HG03097 (cell line): ENCODE results near the gene COL4A1.

Source experiments
- ATAC-seq: cut with Tn5 transposase; IDR thresholded peaks from one replicate; pipeline ENCODE4 v1.9.1; 2021; ENCODE audit not compliant: unreplicated experiment, low FRiP score

COL4A1 gene

GRCh38 chr13:110297766-110298504 is 9.0 kb downstream of the COL4A1 start:
- no peak for ATAC-seq

DNA sequence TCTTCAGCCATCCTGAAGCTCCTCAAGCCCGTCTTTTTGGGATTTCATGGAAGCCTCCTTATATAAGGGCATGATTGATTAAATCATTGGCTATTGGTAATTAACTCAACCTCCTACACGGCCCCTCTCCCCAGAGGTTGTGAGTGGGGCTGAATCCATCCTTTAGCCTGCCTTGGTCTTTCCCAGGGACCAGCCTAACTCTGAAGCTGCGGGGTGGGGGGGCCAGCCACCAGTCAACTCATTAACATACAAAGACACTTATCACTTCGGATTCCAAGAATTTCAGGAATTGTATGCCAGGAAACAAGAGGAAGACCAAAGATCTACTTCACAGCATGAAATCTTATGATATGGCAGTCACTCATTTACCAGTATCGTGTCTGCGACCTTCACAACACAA is 9.9 kb downstream of the COL4A1 start:
- no peak for ATAC-seq

DNA sequence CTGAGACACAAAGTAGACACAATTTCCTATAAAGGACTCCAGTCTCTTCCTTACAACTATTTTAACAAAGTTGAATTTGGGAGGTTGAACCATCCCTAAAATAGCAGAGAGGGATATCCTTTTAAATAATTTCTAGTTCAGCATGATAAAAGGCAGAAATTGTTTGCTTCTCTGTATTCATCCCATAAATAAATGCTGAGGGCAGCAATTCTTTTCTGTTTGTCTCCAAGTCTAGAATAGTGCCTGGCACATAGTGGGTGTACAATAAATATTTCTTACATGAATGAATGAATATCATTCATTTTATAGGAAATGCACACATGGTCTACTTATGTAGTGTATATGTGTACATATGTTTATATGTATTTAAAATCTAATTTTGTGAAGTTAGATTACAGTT is 12.3 kb downstream of the COL4A1 start:
- no peak for ATAC-seq

- ATAC-seq: no peak
Measured at GRCh38 chr13:110294146-110294545, 12.8 kb downstream of the COL4A1 start.

DNA sequence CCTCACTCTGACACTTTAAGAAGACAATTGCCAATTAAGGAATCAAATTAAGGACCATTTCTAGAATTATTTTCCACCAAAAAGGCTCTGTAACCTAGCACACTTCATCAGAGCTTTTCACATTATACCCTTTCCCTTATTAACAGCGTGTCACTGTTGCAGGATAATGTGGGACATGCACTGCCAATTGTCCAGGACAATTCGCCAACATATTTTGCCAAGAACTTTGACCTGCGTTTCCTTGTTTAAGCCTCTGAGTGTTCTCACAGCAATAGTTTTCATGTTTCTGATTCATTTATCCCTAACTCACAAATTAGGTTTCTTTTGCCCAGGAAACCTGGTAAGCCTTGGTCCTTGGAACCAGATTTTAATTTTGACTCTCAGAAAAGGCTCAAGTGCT is 13.3 kb downstream of the COL4A1 start:
- ATAC-seq: no peak

DNA sequence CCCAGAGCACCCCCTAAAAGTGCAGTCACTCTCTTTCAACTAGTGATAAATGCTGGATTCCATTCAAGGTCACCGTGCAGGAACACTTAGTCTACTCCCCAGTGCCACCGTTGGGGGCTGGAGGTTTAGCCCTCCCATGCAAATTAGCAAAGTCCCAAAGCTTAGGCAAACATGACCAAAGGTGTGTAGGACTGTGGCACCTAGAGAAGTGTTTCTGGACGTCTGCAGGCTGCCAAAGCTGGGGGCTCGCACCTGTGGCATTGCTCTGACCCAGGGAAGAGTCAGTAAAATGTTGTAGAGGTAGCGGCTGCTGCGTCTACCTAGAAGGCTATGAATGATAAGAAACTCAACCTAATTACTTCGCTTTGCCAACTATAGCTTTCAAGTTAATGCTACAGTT is 13.9 kb downstream of the COL4A1 start:
- ATAC-seq: no peak

DNA sequence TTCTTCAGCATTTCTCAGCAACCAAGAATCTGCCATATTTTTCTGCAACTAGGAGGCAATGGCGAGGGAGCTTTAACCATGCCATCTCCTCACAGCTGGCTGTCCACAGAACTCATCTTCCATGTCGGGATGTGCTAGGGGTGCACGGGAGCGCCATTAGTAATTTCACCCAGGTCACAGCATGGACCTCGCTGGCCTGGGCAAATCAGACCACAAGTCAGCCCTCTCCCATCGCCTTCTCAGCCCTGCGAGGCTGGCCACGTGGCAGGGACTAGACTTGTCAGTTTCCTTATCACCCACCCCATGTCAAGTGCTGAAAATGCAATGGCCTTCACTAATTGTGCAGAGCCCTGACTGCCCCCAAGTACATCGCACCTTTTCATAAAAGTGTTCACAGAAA is 15.7 kb downstream of the COL4A1 start:
- ATAC-seq: no peak

DNA sequence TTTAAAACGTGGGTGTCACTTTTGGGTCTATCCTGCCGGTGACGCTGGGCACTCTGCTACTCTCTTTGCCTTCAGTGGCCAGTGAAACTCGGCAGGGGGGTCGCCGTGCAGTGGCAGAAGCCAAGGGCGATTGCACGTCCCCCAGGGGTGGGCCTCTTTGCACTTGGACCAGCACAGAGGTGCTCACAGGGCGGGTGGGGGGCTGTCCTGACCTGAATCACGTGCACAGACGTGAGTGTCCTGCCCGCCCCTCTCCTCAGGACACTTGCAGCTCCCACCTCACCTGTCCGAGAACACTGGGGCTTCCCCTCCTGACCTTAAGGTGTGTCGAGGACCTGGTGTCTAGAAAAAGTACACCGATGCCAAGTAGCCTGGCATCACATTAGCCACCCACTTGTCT is 16.1 kb downstream of the COL4A1 start:
- ATAC-seq: no peak

DNA sequence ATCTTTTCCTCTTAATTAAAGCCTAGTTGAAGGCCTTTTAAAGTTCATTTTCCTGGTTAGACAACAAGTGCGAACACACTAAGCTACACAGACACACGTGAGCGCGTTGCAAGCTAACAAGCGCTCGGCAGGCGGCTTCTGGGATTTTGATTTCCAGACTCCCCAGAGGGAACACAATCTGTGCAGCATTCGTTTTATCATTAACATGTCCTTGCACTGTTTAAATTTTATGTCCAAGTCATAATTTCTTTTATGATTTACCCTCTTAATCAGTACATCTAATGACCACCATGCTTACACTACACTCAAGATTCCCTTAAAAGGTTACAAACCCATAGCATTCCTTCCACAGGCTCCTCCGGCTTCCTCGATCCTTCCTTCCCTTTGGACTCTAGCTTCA is 16.8 kb downstream of the COL4A1 start:
- no peak for ATAC-seq

- ATAC-seq: no peak
Measured at GRCh38 chr13:110289661-110290060, 17.3 kb downstream of the COL4A1 start.

GRCh38 chr13:110289174-110289573 is 17.8 kb downstream of the COL4A1 start:
- no peak for ATAC-seq

DNA sequence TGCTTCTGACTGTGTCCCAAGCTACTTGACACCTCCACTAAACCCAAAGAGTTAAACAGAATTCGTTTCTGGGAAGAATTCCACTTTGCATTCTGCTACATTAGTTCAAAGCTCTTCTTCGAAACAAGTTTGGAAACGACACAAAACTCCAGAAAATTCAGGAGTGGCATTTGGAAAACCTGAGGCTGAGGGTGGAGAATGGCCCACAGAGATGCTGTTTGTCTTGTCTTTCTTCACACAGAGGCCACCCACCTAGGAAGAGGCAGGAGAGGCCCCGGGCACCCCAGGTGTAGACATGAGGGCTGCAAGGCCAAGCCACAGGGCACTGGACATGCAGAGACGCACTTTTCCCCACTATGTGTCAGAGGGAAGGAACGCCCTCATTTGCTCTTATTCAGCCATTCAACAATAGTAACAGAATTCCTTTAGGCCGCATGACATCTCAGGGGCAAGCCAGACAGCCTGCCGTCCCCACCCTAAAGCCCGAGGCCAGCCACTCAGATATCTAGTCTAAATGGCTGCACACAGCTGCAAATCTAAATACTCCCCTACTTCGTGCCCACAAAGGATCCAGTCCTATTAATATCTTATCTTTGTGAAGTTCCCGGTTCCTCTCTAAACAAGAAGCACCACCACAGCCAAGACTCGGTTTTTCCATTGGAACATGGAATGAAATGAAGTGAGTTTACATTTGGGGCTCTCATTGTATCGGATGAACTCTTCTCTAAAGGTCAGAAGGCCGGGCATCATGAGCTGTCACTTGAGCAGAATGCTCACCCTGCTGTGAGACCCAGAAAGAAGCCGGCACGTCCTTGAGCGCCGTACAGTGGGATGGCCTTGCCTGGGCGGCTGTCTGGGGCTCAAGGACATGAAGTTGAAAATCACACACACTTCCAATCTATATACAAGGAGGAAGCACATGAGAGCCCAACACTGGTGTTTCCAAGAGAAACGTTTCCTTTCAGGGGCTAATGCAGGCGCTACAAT is 19.8 kb downstream of the COL4A1 start:
- no peak for ATAC-seq

GRCh38 chr13:110285991-110286832 is 20.7 kb downstream of the COL4A1 start:
- ATAC-seq: no peak

- no peak for ATAC-seq
Measured at GRCh38 chr13:110284779-110285484, 22.0 kb downstream of the COL4A1 start.

GRCh38 chr13:110283736-110284517 is 23.0 kb downstream of the COL4A1 start:
- no peak for ATAC-seq

- no peak for ATAC-seq
Measured at GRCh38 chr13:110282316-110282841, 24.6 kb downstream of the COL4A1 start.

- ATAC-seq: no peak
Measured at GRCh38 chr13:110281736-110282135, 25.2 kb downstream of the COL4A1 start.

DNA sequence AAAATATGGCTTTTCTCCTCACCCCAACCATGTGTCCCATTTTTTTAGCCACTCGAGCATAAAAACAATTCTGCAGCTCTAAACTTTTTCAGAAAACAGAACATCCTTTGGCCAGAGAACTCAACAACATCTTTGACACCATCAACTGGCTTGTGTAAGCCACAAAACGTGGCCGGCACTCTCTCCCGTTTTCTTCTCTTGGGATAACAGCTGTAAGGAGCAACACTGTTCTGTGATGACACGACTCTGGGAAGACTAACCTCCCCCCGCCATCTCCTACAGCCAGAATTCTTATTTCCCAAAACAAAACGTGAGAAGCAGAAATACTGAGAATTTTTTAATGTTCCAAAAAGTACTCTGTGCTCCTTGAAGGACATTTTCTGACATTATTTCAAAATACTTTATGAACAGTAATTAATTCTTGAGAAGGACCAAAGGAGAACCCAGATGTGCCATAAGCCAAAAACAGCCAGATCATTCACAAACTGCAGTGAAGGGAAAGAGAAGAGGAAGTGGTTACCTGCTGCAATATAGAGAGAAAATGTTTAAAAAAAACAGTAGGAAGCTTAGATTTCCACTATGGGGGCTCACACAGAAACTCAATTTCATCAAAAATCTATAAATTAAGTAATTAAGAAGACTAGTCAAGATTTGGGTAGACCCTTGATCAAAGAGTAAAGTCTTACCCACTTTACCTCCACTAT is 25.8 kb downstream of the COL4A1 start:
- no peak for ATAC-seq
